GM12878 (cell line): ENCODE measurements around the gene NPB. TPM values are rescaled to one million over a fixed set of nuclear protein-coding genes. Genes with fewer than 3 reads are reported as not detected.
A peak's percentile ranks its signal among the peaks of the same experiment; 100 is the strongest.

Source experiments
- CUX1 ChIP-seq: IDR thresholded peaks from 2 replicates; pipeline ENCODE4 v1.6.1; 2012; ENCODE audit warnings: improper control_type of control experiment, low read depth, low read length; ENCODE audit not compliant: insufficient replicate concordance
- EGR1 ChIP-seq, 2 experiments: IDR thresholded peaks; 1 replicate in 1 of 2; 2 replicates in 1 of 2; pipeline ENCODE4 v1.6.1; 2011 to 2012; ENCODE audit warnings: low read depth in 2 of 2, low read length in 2 of 2, borderline replicate concordance in 1 of 2, mild to moderate bottlenecking in 1 of 2, moderate library complexity in 1 of 2
- EP300 ChIP-seq, 2 experiments: fragments of 150-350 bp in 1 of 2; IDR thresholded peaks; 2 replicates each; pipeline ENCODE4 v1.6.1; 2011 to 2012; ENCODE audit warnings: low read depth in 2 of 2, low read length in 2 of 2, borderline replicate concordance in 1 of 2, improper control_type of control experiment in 1 of 2, inconsistent platforms in 1 of 2; ENCODE audit not compliant: control insufficient read depth in 1 of 2
- NRF1 ChIP-seq: conservative IDR thresholded peaks from 2 replicates; pipeline ENCODE4 v1.6.1; 2011; ENCODE audit warnings: mild to moderate bottlenecking, low read depth, low read length, improper control_type of control experiment
- PBX3 ChIP-seq: IDR thresholded peaks from 2 replicates; pipeline ENCODE4 v1.6.1; 2011; ENCODE audit warnings: mild to moderate bottlenecking, low read depth, low read length, moderate library complexity; ENCODE audit not compliant: insufficient replicate concordance
- SPI1 ChIP-seq: IDR thresholded peaks from 2 replicates; pipeline ENCODE4 v1.6.1; 2011; ENCODE audit warnings: low read depth, mild to moderate bottlenecking, low read length, moderate library complexity, borderline replicate concordance; ENCODE audit not compliant: insufficient read depth
- TCF3 ChIP-seq: IDR thresholded peaks from 2 replicates; pipeline ENCODE4 v1.6.1; 2012; ENCODE audit warnings: low read depth, mild to moderate bottlenecking, low read length, borderline replicate concordance; ENCODE audit not compliant: insufficient read depth
- ZNF24 ChIP-seq: fragments of 450-650 bp; IDR thresholded peaks from 2 replicates; pipeline ENCODE4 v1.6.1; 2017; ENCODE audit warnings: antibody characterized with exemption, mild to moderate bottlenecking
- ZNF384 ChIP-seq: IDR thresholded peaks from 2 replicates; pipeline ENCODE4 v1.6.1; 2012; ENCODE audit warnings: low read depth, mild to moderate bottlenecking, low read length, improper control_type of control experiment, borderline replicate concordance
- ZNF592 ChIP-seq: fragments of 450-650 bp; IDR thresholded peaks from 2 replicates; pipeline ENCODE4 v1.6.1; 2017; ENCODE audit warnings: mild to moderate bottlenecking, moderate library complexity
- ZNF687 ChIP-seq: fragments of 450-650 bp; IDR thresholded peaks from 2 replicates; pipeline ENCODE4 v1.6.1; 2017; ENCODE audit warnings: mild to moderate bottlenecking, moderate library complexity
- polyA plus RNA-seq, 11 experiments: library from polyadenylated mRNA; depleted of rRNA in 4 of 11; unstranded in 6 of 11; stranded (reverse) in 5 of 11; fragments of >200 nt; fragmentation: Nextera tagmentation in 4 of 11; fragmentation: Illumina TruSeq in 1 of 11; extraction: Ambion mirVana in 4 of 11; extraction: Trizol in 1 of 11; gene quantifications; 1 replicate in 1 of 11; 2 replicates in 10 of 11; pipeline versions ENCODE4 v1.2.1 to v1.2.3, GENCODE V29; 2011 to 2016; ENCODE audit warnings: inconsistent platforms in 2 of 11, missing spikeins in 2 of 11, low read depth in 1 of 11
- total RNA-seq, 4 experiments: library from RNA; depleted of rRNA in 3 of 4; stranded (reverse); fragments of >200 nt in 3 of 4; fragmentation: Illumina TruSeq in 1 of 4; extraction: Trizol in 1 of 4; gene quantifications; 2 replicates each; pipeline versions ENCODE4 v1.2.1 to v1.2.3, GENCODE V29; 2013 to 2021

The NPB gene
- total and polyA plus RNA-seq, 10 of the 15 experiments (the other 5 are each of a cell fraction or from before 2014, with no cell fraction given) = 0.03 to 0.40 (median 0.15) TPM; not detected in 2

GRCh38 chr17:81859906-81860755 is 41.9 kb upstream of the NPB start, which contains the start of gene P4HB (continued):
- TF ChIP-seq ZNF592 (no peak), CUX1 (no peak), ZNF384 (no peak), EP300 (IDR thresholded peaks at IDR 0.05; ENCODE audit: borderline replicate concordance in 1 of 2, control insufficient read depth in 1 of 2, low read depth in 2 of 2, low read length in 2 of 2) (no peak), NRF1 (peak; percentile 44; the same call in 1 of the 2 replicates), PBX3 (no peak), ZNF687 (peak; percentile 74), TCF3 (peak; percentile 66; the same call in 1 of the 2 replicates), ZNF24 (0 out of 2 replicates have a peak, but pooled peaks have one; percentile 35), SPI1 (no peak), EGR1 (IDR thresholded peaks at IDR 0.05; ENCODE audit: borderline replicate concordance in 1 of 2, low read depth in 2 of 2, low read length in 2 of 2) (peak in 1 of 2 experiments; percentile 85; a peak in 1 of 3 replicates)
